NCI-H2171 (cell line): ENCODE data around the gene KLF7.

Experiments
- DNase-seq: peaks from one replicate; lab custom pipeline; 2025; lab: John Stamatoyannopoulos, UW

Gene KLF7

DNA sequence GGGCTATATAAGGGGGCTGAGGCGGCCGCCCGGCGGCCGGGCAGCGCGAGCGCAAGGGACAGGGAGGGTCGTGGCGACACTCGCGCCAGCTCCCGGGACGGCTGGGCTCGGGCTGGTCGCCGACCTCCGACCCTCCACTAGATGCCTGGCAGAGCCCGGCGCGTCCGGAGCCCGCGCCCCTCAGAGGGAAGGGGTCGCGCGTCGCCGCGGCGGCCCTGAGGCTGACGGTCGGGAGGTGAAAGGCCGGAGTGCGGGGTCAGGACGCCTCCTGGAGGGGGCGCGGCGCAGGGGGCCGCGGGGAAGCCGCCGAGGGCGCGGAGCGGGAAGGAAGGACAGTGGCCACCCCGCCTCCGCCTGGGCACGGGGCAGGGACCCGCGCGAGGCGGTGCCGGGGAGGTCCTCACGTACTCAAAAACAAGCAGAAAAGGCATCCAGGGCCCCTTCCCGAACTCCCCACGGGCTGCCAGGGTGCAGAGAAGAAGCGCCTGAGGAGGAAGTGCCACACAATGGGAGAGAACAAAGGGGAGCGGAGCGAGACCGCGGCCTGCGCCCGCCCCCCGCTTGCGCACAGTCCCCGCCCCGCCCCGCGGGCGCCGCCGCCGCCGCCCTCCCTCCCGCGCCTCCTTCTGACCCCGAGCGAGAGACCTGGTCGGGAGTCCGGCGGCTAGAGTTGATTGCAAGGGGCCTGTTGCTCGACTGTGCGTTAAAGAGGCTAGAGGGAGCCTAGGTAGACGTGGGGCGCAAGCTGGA is 776 bp upstream of the KLF7 start:
- DNase-seq, result peak; percentile 55

DNA sequence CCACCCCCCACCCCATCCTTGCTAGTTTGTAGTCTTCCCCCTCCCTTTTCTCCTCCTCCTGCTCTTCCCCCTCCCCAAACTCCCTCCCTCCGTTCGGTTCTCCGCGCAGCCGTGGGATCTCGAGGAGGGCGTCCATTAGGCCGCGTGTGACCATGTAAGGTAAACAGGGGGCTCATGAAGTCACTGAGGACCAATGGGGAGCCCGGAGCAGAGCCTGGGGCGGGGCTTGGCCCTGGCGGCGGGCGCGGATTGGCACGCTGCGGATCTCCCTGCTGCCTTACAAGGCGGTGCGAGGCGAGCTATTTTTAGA is 246 bp upstream of the KLF7 start:
- DNase-seq, result peak; percentile 98

DNA sequence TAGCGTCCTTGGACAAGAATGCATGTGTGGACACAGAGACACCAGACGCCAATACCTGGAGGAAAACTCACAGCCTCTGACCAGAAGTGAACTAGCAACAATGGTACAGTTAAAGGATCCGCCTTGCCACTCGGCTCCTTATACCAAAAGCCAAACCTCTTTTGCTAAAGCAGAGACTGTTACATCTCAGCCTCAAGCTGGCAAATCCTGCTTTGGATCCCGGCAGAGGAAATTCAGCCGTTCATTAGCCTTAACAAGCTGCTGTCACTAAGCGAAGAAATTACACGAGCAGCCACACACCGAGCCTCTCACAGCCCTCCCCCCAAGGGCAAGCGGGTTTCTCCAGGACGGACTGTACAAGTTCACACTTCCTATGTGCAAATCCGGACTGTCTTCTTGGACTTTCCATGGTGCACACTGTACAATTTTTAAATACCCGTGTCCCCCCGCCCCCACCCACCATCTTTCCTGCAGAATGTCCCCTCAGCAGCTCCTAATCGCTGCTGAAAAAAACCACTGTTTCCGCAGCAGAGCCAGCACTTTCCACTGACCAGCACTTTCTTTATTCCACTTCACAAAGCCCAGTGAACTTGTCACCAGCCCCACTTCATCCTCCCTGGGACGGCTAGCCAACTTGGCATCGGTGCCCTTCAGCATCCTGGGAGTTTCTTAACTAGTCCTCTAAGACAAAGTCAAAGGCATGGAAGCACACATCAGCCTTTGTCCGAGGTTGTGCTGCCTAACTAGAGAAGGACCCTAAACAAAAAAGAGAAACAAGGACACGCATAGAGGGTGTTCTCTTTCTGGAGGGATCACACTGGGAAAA is 1.5 kb downstream of the KLF7 start:
- DNase-seq, result no peak

DNA sequence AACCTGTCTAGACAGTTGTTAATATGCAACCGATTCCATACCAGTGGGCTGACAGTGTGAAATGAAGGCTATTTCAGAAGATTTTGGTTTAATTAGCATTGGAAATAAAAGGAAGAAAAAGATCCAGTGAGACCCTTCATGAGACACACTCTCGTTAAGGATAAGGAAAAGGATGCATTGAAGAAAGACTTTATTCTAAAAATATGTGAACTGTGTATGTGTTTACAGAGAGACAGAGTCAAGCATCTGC is 2.1 kb downstream of the KLF7 start:
- DNase-seq, result no peak

DNA sequence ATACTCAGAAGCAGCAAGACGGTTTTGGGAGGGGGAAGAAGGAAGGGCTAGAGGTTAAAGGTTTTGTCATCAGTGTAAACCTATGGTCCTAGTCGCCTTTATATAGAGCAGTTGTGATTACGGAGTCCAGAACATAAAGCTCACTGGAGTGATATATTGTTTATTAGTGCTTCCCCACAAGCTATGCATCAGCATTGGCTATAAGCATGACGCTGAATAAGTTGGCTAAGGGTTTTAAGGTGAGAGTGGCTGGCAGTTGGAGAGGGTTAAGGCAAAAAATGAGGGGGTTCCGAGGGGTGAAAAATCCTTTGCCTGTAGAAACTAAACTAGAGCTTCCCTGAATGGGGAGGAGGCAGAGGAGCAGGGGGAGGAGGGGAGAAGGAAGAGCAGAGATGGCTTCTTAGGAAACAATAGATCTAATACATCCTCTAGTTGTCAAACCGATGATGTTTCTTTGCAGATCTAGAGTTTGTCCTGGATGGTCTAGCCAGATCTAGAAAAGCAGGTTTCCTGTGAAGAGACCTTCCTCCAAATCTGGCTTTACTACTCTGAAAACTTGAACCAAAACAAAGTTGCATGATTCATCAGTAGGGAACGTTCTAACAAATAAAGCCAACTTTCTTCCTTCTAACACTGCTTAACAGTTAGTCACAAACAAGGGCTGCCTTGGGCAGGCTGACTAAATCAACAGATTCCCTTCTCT is 2.5 kb downstream of the KLF7 start:
- DNase-seq, result no peak

DNA sequence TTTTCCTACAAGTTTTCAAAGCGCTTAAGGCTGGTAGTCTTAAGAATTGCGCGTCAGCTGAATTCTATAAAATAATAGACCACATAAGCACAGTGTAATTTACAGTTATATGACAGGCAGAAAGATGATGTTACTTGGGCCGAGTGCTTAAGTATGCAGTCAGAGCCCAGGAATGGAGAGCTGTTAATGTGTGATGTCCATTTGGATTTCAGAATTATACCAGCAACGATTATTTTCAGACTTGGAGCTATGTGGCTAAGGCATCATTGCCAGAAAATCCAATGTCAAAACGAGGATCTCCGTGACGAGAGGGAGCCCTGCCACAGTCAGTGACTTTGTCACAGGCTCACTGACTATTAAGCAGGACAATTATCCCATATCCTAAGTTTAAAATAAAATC is 3.4 kb downstream of the KLF7 start:
- DNase-seq, result no peak

DNA sequence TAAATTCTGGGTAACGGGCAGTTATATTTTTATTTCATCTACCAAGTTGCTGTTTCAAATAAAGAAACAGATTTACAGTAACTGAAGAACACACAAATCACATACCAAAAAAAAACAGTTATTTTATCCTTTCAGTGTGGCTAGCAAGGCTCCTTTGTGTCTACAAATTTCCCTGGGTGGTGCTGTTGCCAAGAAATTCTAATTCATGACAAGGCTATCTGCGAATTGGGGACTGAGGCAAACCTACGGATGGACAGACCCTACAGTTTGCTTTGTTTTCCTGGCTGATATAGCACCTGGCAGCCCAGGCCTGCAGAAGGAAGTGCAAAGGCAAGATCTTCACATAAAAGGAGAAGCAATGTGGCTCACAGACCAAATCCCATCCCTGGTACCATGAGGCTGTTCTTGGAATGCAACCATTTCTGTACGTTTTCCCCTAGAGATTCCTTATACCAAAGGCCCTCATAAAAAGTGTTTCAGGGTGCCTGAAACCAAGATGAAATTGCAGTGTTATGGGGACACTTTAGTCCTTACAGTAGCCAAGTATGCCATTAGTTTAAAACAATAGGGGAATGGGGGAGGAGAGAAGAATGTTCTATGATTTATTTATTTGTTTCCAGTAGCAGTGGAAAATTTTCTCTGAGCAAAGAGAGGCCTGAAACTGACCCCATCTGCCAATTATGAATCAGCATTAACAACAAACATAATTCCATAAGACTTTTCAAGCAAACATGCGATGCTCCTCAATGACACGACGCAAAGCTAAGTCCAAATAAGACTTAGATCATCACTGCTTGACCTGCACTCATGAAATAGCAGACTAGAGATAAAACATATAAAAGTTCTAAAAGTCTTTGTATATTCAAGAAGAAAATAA is 4.3 kb downstream of the KLF7 start:
- DNase-seq, result no peak

DNA sequence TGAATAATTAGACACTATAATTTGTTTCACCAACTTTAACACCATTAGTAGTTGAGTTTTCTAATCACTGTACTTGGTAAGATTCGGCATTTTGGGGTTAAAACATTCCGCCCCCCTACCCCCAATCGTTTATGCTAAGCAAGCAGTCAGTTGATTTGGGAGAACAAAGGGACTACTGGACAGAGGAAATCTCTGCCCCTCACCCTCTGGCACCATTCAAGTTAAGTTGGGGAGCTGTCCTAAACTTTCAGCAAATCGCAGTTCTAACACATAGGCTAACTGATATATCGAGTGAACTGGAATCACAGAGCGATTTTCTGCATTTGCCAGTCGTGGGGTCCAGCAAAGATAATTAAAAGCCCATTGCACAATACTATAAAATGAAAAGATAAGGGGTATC is 5.6 kb downstream of the KLF7 start:
- DNase-seq, result no peak

DNA sequence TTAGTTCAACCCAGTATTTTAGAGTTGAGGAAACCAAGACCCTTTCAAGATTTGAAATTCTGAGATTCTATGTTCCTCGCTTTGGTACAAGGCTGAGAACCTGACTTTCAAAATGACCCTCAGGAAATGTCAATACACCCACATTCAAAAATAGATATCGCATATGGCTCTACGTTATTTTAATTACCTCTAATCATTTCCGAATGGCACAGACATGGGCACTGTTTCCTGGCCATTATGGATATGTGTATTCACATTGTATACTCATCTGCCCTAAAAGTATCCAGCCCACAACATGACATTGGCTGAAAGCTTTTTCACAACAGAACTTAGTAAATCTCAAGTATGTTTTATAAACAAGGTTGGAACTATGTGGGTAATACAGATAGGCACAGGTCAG is 6.7 kb downstream of the KLF7 start:
- no peak for DNase-seq

DNA sequence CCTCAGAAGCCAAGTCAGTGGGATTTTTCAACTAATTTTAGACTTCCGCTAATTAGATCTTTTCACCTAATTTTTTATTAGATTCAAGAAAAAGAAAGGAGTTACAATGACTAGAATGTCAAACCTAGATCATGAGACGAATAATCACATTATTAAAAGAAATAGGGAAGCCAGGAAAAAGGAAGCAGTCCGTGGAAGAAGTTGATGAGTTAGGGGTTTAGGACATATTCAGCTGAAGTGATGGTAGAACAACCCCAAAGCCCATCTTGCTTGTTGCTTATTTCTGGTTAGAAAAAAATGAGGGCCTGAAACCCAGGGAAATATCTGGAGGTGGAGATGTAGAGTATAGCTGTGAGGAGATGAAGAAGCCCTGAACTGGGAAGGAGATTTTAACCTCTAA is 8.0 kb downstream of the KLF7 start:
- no peak for DNase-seq

DNA sequence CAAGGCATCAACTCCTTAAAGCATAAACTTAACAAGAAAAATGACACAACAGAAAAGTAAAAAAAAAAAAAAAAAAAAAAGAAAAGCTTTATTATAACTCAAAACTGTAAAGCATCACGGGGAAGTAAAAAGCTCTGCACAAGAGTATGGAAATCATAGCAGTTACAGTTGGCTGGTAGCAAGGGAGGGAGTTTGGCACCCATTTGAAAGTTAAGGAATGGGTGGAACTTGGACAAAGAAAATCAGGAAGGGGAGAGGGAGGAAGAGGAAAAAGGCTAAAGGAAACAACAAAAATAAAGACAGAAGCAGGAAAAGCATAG is 8.6 kb downstream of the KLF7 start:
- no peak for DNase-seq

DNA sequence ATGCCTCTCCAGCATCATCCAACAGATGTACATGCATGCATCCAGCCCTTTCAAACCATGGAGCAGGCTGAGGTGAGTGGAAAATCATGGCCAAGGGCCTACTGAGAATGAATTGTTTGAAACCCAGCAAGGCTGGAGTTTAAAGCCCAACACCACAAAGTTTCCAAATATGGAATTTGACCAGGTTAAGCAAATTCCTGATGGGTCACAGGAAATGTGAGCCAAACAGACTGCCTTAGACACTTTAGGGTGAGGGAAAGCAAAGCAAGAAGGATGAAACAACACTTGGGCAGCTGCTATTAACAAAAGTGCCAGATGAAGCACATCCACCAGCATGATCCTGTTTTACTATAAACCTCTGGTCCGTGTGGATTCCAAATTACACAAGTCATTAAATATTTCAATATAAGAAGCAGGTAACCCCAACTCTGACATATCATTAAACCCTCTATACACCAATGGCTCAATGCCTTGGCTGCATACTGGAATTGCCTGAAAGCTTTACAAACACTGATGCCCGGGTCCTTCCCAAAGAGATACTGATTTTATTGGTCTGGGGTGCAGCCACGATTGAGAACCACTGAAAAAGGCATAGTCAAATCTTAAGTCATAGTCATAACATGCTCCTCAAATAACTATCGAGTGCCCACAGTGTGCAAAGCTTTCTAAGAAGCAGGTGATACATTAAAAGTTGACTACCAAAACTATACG is 9.1 kb downstream of the KLF7 start:
- DNase-seq, result no peak

DNA sequence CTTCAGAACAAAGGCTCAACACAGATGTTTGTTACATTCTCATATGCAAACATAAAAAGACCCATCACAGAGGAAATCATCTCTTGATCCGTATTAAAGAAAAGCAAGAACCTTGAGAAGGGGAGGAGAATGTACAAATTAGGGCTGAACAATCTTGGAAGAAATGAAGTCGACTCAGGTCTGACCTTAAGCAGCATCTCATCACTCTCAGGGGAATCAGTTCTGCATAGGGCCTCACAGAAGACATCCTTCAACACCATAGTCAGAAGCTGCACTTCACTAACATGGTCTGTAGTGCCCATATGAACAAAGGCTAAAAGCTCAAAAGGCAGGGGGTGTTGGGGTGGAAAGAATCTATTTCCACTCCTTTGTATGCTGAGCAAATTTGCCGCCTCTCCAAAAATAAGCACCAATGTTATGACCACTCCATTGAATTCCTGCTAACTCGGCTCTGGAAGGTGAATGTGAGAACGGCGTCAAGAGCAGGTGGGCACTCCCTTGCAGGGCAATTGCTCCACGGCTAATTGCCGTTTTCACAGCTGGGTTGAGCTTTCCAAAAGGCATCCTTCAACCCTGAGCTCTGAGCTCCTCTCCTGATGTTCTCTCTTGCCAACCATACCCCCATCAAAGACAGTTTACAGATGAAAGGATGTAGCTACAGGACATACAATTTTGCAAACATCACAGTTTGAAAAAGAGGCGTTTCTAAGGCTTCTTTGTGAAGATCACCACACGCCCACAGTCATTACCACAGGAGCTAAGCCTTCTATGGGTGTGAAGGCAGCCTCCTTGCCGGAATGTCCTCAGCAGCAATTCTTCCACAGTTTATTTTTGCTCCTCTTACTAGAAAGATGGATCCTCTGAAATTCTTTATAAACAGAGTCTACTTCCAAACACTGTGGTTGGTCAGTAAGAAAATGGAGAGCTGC is 10.0 kb downstream of the KLF7 start:
- DNase-seq, result no peak

DNA sequence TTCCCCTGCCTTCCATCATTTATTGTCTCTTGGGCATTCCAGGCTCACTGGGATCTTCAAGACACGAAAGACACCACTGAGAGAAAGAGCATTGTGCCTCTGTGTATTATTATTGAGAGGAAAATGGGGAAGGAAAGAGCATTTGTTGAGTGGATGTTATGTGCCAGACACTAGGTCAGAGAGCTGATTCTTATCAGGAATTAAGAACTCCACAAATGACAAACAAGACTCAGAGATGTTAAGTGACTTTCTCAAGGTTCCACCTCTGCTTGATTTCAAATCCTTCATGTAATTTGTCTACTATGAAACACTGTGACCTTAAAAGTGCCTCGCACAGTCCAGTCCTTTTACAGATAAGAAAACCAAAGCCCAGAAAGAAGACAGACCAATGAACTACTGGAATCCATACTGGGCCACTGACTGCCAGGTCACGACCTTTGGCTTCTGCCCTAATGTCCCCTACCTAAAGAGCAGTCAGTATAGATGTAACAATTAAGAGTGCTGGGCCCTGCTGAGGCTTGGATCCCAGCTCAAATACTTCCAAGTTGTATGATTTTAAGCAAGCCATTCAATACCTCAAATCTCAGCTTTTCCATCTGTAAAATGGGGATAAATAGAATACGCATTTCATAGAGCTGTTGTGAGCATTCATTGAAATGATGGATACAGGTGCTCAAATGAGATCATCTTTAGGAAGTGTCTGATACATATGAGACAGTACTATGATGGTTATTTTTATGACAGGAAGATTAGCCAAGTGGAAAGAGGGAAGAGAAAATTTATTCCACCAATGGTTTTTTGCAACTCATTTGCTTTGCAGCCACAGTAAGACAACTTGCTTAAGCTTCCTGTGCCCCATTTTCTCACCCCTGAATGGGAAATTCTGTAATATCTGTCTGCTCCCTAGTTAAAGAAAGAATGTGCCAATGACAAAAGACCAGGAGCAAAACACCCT is 10.9 kb downstream of the KLF7 start:
- no peak for DNase-seq

DNA sequence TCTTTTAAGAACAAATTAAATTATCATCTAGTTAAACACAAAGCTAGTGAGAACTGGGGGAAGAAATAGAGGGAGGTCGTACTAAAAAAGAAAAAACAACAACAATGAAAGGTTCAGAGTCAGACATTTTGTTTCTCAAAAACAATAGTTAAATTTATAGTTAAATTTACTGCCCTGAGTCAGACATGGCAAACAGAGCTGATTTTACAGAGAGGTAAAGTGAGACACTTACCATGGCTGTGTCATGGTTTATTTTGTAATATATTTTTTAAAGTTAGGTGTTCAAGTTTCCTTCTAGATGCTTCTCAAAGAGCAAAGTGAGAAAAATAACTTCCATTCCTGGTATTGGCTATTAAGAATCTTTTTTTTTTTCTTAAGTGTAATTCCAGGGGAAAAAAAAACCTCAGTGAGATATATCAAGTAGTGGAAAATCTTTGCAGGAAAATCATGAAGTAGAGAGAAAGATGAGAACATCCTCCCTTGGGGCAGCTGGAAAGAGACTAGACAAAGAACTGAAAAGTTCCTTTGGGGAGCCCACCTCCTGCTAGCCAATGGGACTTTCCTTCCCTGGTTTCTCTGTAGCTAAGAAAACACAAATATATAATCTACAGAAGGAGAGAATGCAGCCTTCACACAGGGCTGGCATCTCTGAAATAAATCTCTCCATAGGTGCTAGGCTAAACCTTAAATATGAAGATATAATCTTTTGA is 12.3 kb downstream of the KLF7 start:
- no peak for DNase-seq

DNA sequence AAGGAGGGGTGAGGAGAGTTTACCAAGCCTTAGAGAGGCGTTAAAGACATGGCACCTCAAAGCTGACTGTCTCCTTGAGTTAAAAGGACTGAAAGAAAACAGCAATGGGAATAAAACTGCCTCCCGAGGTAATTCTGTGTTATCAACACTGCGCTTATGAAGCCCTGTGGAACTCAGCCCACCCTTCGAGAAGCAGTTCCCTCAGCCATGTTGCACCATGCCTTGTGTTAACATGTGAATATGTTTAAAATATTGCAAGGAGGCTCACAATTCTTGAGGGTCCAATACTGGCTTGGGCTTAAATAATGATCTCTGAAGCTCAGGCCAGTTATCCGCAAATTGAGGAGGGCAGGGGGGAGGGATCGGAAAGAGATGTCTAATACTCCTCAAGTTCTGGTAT is 14.7 kb downstream of the KLF7 start:
- DNase-seq, result no peak

DNA sequence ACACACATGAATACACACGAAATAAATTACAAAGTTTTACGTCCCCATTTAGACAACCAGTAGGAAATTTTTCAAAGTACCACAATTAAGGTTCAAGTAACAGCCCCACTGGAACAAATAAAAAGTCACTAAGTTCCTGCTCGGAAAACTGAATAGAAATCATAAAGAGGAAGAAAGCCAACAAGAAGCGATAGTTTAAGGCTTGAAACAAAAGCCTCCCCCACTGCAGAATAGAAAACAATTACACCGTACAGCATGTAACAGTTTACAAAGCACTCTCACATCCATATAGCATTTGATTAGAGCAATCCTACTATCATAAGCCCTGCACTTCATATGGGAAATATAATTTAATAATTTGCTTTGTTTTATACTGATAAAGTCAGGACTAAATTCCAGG is 15.5 kb downstream of the KLF7 start:
- no peak for DNase-seq

DNA sequence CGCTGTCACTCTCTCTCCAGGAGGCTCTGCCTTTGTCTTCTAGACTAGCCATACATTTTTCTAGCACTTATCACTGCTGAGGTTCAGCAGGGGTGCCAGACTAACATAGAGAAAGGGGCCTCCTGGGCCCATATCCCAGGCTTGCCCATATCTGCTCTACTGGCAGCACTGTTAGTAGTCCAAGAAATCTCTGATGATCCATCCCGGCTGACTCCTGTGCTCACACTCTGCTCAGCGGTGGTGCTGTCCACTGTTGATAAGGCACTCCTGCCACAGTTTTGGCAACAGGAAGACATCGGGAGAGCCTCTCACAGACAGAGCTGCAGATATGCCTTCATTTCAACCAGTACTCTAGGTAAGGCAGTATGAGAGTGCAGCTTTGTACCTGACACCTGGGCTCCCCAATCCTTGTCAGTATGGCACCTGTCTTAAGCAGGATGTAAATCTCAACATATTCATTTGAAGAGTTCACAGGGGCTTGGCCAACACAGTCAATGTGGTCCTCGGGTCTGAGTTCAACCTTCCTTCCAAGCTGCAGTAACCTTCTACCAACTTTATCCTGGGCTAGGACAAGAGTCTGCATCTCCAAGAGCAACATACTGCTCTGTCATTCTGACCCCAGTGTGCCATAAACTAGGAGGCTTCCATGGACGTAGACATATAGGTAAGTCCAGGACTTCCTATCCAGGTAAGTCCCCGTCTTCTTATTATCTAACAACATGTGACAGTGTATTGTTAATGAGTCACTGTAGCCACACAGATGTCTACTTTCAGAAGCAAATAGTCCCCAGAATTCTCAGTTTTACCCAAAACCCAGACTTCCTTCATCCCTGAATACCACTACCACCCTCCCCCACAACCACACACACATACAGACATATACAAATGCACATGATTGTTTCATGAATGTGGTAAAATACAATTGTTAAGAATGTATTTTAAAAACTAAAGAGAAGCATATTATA is 16.2 kb downstream of the KLF7 start:
- no peak for DNase-seq
